Measurements from ENCODE around the gene KCNMA1.
"Not testable (repeated sequence)": the region's sequence is repeated elsewhere in the genome, so short reads cannot be mapped to it uniquely, and the experiment has no call there.

Gene KCNMA1

GRCh38 chr10:77664008-77664407 is 26.4 kb upstream of the KCNMA1 start:
- no peak for DNase-seq (ENCODE audit: low read depth)
- no peak overlapping the region for H3K4me3 ChIP-seq (ENCODE audit: low read depth, low read length)
- no peak for TF ChIP-seq CTCF (IDR thresholded peaks at IDR 0.05; ENCODE audit: insufficient read depth, low read depth, low read length, missing control alignments)

- no peak for DNase-seq (ENCODE audit: low read depth)
- no peak for TF ChIP-seq CTCF (IDR thresholded peaks at IDR 0.05; ENCODE audit: insufficient read depth, low read depth, low read length, missing control alignments)
- no peak overlapping the region for H3K4me3 ChIP-seq (ENCODE audit: low read depth, low read length)
Measured at GRCh38 chr10:77661674-77662073, 24.1 kb upstream of the KCNMA1 start.

GRCh38 chr10:77661100-77661499 is 23.5 kb upstream of the KCNMA1 start:
- TF ChIP-seq CTCF (IDR thresholded peaks at IDR 0.05; ENCODE audit: insufficient read depth, low read depth, low read length, missing control alignments), result no peak
- no peak for DNase-seq (ENCODE audit: low read depth)

GRCh38 chr10:77659046-77659670 is 21.6 kb upstream of the KCNMA1 start:
- not testable (repeated sequence) for H3K4me3 ChIP-seq (ENCODE audit: low read depth, low read length); DNase-seq (ENCODE audit: low read depth)

More at GRCh38 chr10:77661100-77661499, 23.5 kb upstream of the KCNMA1 start:
- H3K4me3 ChIP-seq (ENCODE audit: low read depth, low read length), result no peak overlapping the region

GRCh38 chr10:77653210-77653609 is 15.6 kb upstream of the KCNMA1 start:
- no peak overlapping the region for H3K4me3 ChIP-seq (ENCODE audit: low read depth, low read length)
- no peak for TF ChIP-seq CTCF (IDR thresholded peaks at IDR 0.05; ENCODE audit: insufficient read depth, low read depth, low read length, missing control alignments)
- DNase-seq (ENCODE audit: low read depth), result no peak

- H3K4me3 ChIP-seq (ENCODE audit: low read depth, low read length), result no peak overlapping the region
- DNase-seq (ENCODE audit: low read depth), result no peak
- no peak for TF ChIP-seq CTCF (IDR thresholded peaks at IDR 0.05; ENCODE audit: insufficient read depth, low read depth, low read length, missing control alignments)
Measured at GRCh38 chr10:77649333-77650331, 12.0 kb upstream of the KCNMA1 start.

GRCh38 chr10:77648472-77648871 is 10.9 kb upstream of the KCNMA1 start:
- no peak for TF ChIP-seq CTCF (IDR thresholded peaks at IDR 0.05; ENCODE audit: insufficient read depth, low read depth, low read length, missing control alignments)
- no peak overlapping the region for H3K4me3 ChIP-seq (ENCODE audit: low read depth, low read length)
- no peak for DNase-seq (ENCODE audit: low read depth)

All from GM12865 (cell line).